Motor neuron (in vitro differentiated cells): Measurements from ENCODE around the gene HAO2. TPM values are rescaled to one million over a fixed set of nuclear protein-coding genes. Genes with fewer than 3 reads are reported as not detected.

Source experiments
- ATAC-seq, 8 experiments: fragments of 200-7000 bp; cut with Tn5 transposase; replicated peaks in 6 of 8; 2 replicates each; pipeline ENCODE4 v1.8.0; 2021; ENCODE audit warnings: mild to moderate bottlenecking in 8 of 8, moderate library complexity in 8 of 8
- H3K27ac ChIP-seq, 2 donors: fragments of 250-450 bp; sonication (Bioruptor Pico); 2 replicates each; pipeline ENCODE4 v1.9.0; 2021; ENCODE audit warnings: antibody characterized with exemption in 2 of 2, mild to moderate bottlenecking in 2 of 2, moderate library complexity in 1 of 2
- H3K4me1 ChIP-seq, 2 donors: fragments of 250-450 bp; sonication (Bioruptor Pico); replicated peaks in 1 of 2; 2 replicates each; pipeline ENCODE4 v1.6.1; 2021; ENCODE audit warnings: antibody characterized with exemption in 2 of 2, mild to moderate bottlenecking in 2 of 2, moderate library complexity in 1 of 2
- H3K4me3 ChIP-seq, 5 donors: fragments of 250-450 bp; sonication (Bioruptor Pico); 2 replicates each; pipeline ENCODE4 v1.9.0; 2021; ENCODE audit warnings: antibody characterized with exemption in 5 of 5, mild to moderate bottlenecking in 5 of 5, moderate library complexity in 4 of 5
- WGBS, 10 experiments: fragments of 450-650 bp; shearing (Covaris generic); methylation state at CpG; one replicate each; pipeline ENCODE4 v1.0.0; 2022; 5-methylcytosine and 5-hydroxymethylcytosine counted together
- in situ Hi-C, 9 experiments: fragments of 400-800 bp; cut with MboI; loops; one replicate each; pipeline ENCODE4 v1.15.0; 2021; ENCODE audit warnings: low sequenced_read_pairs in 9 of 9, low pct_unique_long_range_greater_than_20kb in 2 of 9; ENCODE audit not compliant: unreplicated experiment in 9 of 9
- total RNA-seq, 8 experiments: library from RNA; unstranded; fragments of 300-600 nt; gene quantifications; 2 replicates each; pipeline versions ENCODE4 v1.2.3 to v1.2.4, GENCODE V29; 2022

The HAO2 gene
- total RNA-seq, 8 experiments from 2014 or later = 0.24 to 86.3 (median 0.33) TPM; not detected in 5

DNA sequence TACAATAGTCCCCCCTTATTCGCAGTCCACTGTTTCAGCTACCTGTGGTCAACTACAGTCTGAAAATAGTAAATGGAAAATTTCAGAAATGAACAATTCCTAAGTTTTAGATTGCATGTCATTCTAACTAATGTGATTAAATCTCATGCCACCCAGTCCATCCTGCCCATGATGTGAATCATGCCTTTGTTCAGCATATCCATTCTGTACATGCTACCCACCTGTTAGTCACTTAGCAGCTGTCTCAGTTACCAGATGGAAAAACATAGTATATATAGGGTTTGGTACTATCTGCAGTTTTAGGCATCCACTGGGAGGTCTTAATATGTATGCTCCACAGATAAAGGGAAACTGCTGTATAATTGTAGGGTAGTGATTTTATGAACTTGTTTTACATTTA lies 16.6 kb upstream of the HAO2 start:
- no peak for ATAC-seq
- Histone ChIP-seq H3K27ac (no peak overlapping the region), H3K4me3 (no peak overlapping the region), H3K4me1 (peaks cover 0 to 2% of the 10 kb centered on the region in 2 donors)
- in situ Hi-C loops = no loop called here
- 60 to 100% (median 77%) methylated on average over 1 of the region's 1 CpG; no CpG with 5 or more reads in 1 of the 10 experiments for WGBS, 10 experiments

DNA sequence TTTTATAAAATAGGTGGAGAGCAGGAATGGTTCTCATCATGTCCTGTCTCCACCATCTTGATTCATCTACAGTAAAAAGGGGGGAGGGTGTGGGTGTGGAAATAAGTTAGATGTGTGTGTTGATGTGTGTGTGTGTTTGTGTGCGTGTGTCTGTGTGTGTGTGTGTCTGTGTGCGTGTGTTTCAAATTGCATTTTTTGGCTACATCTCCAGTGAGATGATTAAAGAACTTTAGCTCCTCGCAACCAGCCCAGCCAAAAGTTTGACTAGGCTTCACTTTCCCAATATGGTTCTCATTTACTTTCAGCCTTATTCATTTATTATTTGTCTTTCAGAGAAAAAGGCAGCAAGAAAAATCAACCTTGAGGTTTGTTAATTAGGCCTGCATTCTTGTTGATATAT lies 14.7 kb upstream of the HAO2 start:
- no peak overlapping the region for H3K4me3 ChIP-seq
- H3K27ac ChIP-seq = no peak overlapping the region
- in situ Hi-C loops = no loop called here
- H3K4me1 ChIP-seq = no peaks in the 10 kb centered on the region
- no peak for ATAC-seq
- WGBS, 10 experiments = 0 to 100% (median 80%) methylated on average over 1 to 3 of the region's 3 CpGs; no CpG with 5 or more reads in 1 of the 10 experiments

DNA sequence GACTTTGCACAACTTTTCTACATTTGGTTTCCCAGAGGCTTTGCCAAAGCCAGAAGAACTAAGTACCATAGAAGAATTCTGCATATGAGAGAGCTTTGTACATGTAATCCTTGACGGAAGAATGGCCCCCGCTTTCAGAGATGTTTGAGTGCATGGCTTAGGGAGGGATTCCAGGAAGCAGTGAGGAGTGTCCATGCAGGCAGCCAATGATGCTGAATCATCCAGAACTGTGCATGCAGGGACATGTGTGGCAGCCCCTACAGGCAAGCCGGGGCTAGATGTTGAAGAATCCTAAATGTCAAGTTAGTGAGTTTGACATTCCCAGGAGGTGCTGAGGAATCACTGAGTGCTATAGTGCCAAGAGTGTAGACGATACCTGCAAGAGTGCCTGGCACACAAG lies 9.9 kb upstream of the HAO2 start:
- in situ Hi-C loops = no loop called here
- ATAC-seq = peak in 3 of 8 experiments; percentile 60 to 88 (median 80)
- Histone ChIP-seq H3K4me1 (no peaks in the 10 kb centered on the region), H3K27ac (no peak overlapping the region), H3K4me3 (no peak overlapping the region)
- WGBS, 10 experiments = 6 to 100% (median 85%) methylated on average over 1 to 4 of the region's 4 CpGs; no CpG with 5 or more reads in 1 of the 10 experiments

DNA sequence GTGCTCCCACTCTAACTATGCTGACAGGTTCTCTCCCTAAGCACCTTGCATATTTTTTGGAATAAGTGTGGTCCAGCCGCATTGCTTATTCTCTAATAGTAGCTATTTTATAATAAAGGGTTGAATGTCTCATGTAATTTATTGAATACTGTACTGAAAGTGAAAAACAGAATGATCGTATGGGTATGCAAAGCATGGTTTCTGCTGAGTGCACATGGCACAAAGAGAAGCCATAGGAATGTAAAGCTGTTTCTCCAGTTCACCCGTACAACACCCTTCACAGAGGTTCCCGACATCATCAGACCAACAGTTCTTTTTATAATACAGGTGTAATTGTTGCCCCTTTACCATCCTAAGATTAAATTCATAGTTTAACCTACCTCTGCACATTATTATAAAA lies 8.9 kb upstream of the HAO2 start:
- H3K4me3 ChIP-seq = no peak overlapping the region
- no peaks in the 10 kb centered on the region for H3K4me1 ChIP-seq
- ATAC-seq = no peak
- no peak overlapping the region for H3K27ac ChIP-seq
- WGBS, 10 experiments = 80 to 100% (median 94%) methylated on average over 1 to 4 of the region's 4 CpGs; no CpG with 5 or more reads in 1 of the 10 experiments
- in situ Hi-C loops = loop anchor here in 4 of 9 experiments (10.0 kb wide), 2 partner anchors 75 to 85 kb away; no protein-coding TSS in a partner anchor

DNA sequence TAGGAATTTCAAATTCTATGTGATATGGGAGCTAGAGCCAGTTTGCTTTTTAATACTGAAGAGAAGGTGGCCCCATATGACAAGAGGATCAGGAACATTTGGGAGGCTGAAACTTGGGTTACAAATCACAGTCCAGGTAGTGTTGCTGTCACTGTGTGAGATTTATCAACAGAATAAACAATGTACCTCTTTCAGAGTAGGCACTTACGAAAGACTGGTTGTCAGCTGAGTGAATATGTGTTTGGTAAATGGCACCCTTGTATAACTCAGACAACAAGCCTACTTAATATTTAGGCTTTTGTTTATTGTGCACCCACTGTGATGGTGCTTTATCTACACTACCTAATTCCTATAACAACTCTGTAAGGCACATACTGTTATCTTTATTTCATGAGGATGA lies 7.4 kb upstream of the HAO2 start:
- WGBS, 10 experiments = 67 to 100% (median 90%) methylated on average over 1 of the region's 1 CpG; no CpG with 5 or more reads in 3 of the 10 experiments
- Histone ChIP-seq H3K4me1 (no peaks in the 10 kb centered on the region), H3K27ac (no peak overlapping the region), H3K4me3 (no peak overlapping the region)
- no peak for ATAC-seq
- in situ Hi-C loops = loop anchor here in 4 of 9 experiments (10.0 kb wide), 2 partner anchors 76 to 86 kb away; no protein-coding TSS in a partner anchor

DNA sequence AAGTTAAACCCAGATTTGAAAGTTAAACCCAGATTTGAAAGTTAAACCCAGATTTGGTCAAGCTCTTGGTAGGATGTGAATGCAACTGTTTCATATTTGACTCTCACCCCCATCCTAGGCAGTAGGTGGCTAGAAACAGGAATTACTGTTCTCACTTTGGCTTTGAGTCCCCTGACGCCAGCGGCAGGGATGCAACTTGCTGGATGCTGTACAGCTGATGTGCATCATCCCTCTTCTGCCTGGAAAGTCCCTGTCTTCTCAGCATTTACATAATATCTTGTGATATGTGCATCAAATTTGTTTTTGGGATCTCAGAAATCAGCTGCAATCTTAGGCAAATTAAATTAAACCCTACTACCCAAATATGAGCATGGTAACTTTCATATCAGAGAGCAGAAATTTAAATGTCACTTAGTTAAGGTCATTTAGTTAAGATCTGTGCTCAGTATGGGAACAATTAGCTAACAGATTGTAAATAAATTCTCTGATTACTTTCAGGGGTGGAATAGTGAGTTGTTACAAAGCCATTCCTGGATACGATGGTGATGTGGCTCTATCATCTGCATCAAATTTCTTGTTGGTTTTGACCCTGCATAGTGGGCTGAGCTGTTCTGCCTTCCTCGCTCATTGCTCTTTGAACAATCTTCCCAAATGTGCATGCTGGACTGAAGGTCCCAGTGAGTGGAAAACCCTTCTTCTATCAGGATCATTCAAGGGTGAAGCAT lies 6.8 kb upstream of the HAO2 start:
- Histone ChIP-seq H3K27ac (no peak overlapping the region), H3K4me3 (no peak overlapping the region), H3K4me1 (no peaks in the 10 kb centered on the region)
- WGBS, 10 experiments = 0 to 100% (median 93%) methylated on average over 1 to 4 of the region's 4 CpGs; no CpG with 5 or more reads in 2 of the 10 experiments
- ATAC-seq = peak in 3 of 8 experiments; percentile 60 to 67 (median 66)
- in situ Hi-C loops = loop anchor here in 4 of 9 experiments (10.0 kb wide), 2 partner anchors 77 to 87 kb away; no protein-coding TSS in a partner anchor

DNA sequence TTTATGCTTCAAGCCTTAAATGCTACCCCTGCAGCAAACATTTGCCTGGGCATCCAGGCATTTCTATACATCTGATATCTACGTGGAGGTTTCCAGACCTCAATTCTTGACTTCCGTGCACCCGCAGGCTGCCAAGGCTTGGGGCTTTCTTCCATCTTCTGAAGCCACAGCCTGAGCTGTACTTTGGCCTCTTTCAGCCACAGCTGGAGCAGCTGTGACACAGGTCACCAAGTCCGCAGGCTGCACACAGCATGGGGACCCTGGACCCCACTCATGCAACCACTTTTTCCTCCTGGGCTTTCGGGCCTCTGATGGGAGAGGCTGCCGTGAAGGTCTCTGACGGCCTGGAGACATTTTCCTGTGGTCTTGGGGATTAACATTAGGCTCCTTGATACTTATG lies 5.4 kb upstream of the HAO2 start:
- 80 to 100% (median 89%) methylated on average over 2 to 7 of the region's 7 CpGs; no CpG with 5 or more reads in 3 of the 10 experiments for WGBS, 10 experiments
- in situ Hi-C loops = loop anchor here in 4 of 9 experiments (10.0 kb wide), 2 partner anchors 78 to 88 kb away; no protein-coding TSS in a partner anchor
- Histone ChIP-seq H3K4me3 (no peak overlapping the region), H3K4me1 (no peaks in the 10 kb centered on the region), H3K27ac (no peak overlapping the region)
- no peak for ATAC-seq

DNA sequence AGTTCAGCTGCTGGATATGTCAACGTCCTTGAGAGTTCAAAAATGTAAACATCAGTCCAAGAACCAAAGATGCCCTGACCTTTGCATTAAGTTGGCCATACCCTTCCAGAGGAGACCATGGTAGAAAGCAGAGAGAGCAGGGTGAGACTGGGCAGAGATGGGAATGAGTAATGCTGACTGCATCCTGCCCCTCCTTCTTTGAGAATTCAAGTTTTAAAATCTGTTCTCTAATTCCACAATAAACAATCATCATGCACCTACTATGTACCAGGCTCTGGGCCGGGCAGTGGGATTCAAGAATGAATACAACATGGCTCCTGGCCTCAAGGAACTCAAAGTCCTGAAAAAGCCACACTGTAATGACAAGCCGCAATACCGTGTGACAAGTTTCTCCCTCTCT lies 3.9 kb upstream of the HAO2 start:
- H3K4me3 ChIP-seq = no peak overlapping the region
- in situ Hi-C loops = loop anchor here in 4 of 9 experiments (10.0 kb wide), 2 partner anchors 80 to 90 kb away; no protein-coding TSS in a partner anchor
- peak in 2 of 8 experiments; percentile 6 to 11 for ATAC-seq
- WGBS, 10 experiments = 20 to 96% (median 75%) methylated on average over 1 to 4 of the region's 4 CpGs; no CpG with 5 or more reads in 2 of the 10 experiments
- H3K4me1 ChIP-seq = no peaks in the 10 kb centered on the region
- no peak overlapping the region for H3K27ac ChIP-seq

DNA sequence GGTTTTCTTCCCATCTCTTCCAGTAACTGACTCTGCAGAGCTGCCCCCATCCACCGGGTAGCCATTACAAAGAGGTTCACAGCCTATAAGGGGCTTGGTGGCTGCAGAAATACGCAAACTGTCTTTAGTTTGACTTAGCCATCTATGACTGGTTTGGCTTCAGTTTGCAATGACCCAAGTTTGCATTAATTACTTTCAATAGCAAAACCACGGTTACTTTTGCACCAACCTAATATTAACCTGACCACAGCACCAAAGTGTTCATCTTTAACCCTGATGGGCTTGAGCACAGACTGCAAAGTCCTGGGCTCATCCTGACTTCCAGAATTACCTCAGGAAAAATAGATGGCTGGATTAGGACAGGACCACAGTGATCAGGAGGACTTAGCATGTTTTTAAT lies 2.2 kb upstream of the HAO2 start:
- no peak overlapping the region for H3K4me3 ChIP-seq
- 87 to 100% (median 100%) methylated on average over 1 to 3 of the region's 3 CpGs; no CpG with 5 or more reads in 3 of the 10 experiments for WGBS, 10 experiments
- no peak overlapping the region for H3K27ac ChIP-seq
- in situ Hi-C loops = loop anchor here in 4 of 9 experiments (10.0 kb wide), 2 partner anchors 82 to 92 kb away; no protein-coding TSS in a partner anchor
- no peaks in the 10 kb centered on the region for H3K4me1 ChIP-seq
- no peak for ATAC-seq

DNA sequence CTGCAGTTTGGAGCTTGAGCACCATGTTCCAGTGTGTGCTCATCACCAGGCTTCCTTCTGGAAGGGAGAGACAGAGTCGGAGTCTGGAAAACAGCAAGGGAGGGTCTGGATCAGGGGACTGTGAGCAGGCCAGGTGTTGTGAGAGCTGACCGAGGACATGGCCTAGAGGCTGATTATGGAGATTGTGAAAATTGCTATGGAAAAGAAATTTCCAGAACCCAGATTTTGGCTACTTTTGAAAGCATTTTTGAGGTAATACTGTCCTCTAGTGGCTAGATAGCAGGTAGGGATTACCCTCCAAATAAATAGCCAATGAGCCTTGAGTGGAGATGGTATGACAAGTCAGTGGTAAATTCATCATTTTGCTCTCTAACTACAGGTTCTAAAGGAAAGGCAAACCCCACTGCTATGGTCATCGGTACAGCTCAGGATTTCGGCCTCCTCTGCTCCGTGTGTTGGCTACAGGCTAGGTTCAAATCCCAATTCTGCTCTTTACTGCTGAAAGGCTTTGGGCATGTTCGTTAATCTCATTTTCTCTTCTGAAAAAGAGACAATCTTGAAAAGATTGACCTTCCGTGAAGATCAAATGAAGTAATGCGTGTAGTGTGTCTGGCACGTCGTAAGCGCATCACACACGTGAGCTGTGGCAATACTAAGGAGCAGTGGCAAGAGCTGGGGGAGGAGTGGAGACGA lies 1.0 kb upstream of the HAO2 start:
- 42 to 100% (median 83%) methylated on average over 1 to 13 of the region's 13 CpGs for WGBS, 10 experiments
- in situ Hi-C loops = loop anchor here in 4 of 9 experiments (10.0 kb wide), 2 partner anchors 83 to 93 kb away; no protein-coding TSS in a partner anchor
- peak in 5 of 8 experiments; percentile 37 to 84 (median 49) for ATAC-seq
- H3K4me3 ChIP-seq = no peak overlapping the region
- H3K27ac ChIP-seq = no peak overlapping the region
- H3K4me1 ChIP-seq = no peaks in the 10 kb centered on the region

DNA sequence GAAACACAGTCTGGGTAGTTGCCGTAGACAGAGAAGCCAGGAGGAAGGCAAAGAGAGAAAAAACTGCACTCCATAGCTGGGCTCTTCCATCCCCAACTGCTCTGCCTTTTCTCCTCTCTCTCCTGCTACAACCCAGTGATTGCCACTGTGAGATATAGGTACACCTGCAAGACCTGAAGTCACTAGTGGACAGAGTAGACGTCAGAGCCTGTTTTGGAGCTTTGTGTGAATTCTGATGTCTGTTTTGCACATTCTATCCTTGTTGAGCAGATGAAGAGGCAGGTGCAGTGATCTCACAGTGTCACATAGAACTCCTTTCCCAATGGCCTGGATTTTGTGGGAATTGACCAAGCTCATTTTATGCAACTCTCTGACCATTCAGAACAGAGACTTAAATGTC lies 2.2 kb downstream of the HAO2 start:
- WGBS, 10 experiments = 47 to 100% (median 75%) methylated on average over 1 to 2 of the region's 2 CpGs; no CpG with 5 or more reads in 4 of the 10 experiments
- no peaks in the 10 kb centered on the region for H3K4me1 ChIP-seq
- no peak overlapping the region for H3K27ac ChIP-seq
- no peak overlapping the region for H3K4me3 ChIP-seq
- in situ Hi-C loops = loop anchor here in 1 of 9 experiments (10.0 kb wide), 1 partner anchor 104 kb away; no protein-coding TSS in a partner anchor
- no peak for ATAC-seq

DNA sequence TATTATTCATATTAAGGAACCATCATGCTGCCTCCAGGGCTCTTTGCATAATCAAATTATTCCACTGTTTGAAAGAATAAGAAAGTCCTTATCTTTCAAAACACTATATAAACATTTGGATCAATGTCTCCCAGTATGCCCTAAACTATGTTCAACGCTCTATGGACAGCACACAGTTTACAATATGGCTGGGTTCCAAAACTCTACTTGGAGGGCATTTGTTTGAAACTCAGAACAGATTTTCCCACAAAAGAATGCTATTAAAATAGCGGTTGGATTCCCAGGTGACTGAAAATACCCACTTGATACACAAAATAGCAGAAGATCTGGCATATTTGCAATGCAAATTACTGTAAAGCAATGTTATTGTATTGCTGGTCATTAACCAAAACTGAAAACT lies 3.2 kb downstream of the HAO2 start:
- no peaks in the 10 kb centered on the region for H3K4me1 ChIP-seq
- ATAC-seq = peak in 2 of 8 experiments; percentile 26 to 61
- WGBS, 10 experiments = 14 to 80% (median 50%) methylated on average over 1 to 2 of the region's 2 CpGs; no CpG with 5 or more reads in 1 of the 10 experiments
- in situ Hi-C loops = loop anchor here in 1 of 9 experiments (10.0 kb wide), 1 partner anchor 103 kb away; no protein-coding TSS in a partner anchor
- H3K4me3 ChIP-seq = no peak overlapping the region
- no peak overlapping the region for H3K27ac ChIP-seq
